Lung (tissue), 12 donors: ENCODE data around the gene ENDOV. TPM values are rescaled to one million over a fixed set of nuclear protein-coding genes. Genes with fewer than 3 reads are reported as not detected.

Source experiments
- ATAC-seq: fragments of 200-7000 bp; cut with Tn5 transposase; one replicate; pipeline ENCODE4 v1.9.1; 2020; ENCODE audit warnings: moderate number of reproducible peaks; ENCODE audit not compliant: insufficient read depth, low FRiP score
- DNase-seq, 3 donors: peaks; one replicate each; pipeline ENCODE4 v3.0.0-alpha.2; 2013 to 2017
- H3K27ac ChIP-seq, 2 donors: one replicate each; pipeline ENCODE4 v1.5.1; 2013; ENCODE audit warnings: mild to moderate bottlenecking in 2 of 2, moderate library complexity in 2 of 2, control low read depth in 1 of 2, inconsistent platforms in 1 of 2, low read depth in 1 of 2, low read length in 1 of 2
- H3K27me3 ChIP-seq, 3 donors: one replicate each; pipeline ENCODE4 v1.5.1; 2013; ENCODE audit warnings: low read length in 2 of 3; ENCODE audit not compliant: control insufficient read depth in 3 of 3, insufficient read depth in 3 of 3
- H3K36me3 ChIP-seq, 4 donors: one replicate each; pipeline ENCODE4 v1.5.1; 2013; ENCODE audit warnings: low read length in 4 of 4, mild to moderate bottlenecking in 1 of 4, moderate library complexity in 1 of 4; ENCODE audit not compliant: control insufficient read depth in 4 of 4, insufficient read depth in 4 of 4
- H3K4me1 ChIP-seq, 5 donors: one replicate each; pipeline ENCODE4 v1.5.1; 2013; ENCODE audit warnings: low read length in 5 of 5, mild to moderate bottlenecking in 2 of 5, moderate library complexity in 1 of 5; ENCODE audit not compliant: control insufficient read depth in 5 of 5, insufficient read depth in 5 of 5
- H3K4me3 ChIP-seq: one replicate; pipeline ENCODE4 v1.5.1; 2013; ENCODE audit warnings: mild to moderate bottlenecking, control low read depth, moderate library complexity
- H3K9ac ChIP-seq, 2 donors: one replicate each; pipeline ENCODE4 v1.5.1; 2013; ENCODE audit warnings: low read length in 2 of 2, control low read depth in 1 of 2; ENCODE audit not compliant: insufficient read depth in 1 of 2
- H3K9me3 ChIP-seq, 4 donors: one replicate each; pipeline ENCODE4 v1.5.1; 2013; ENCODE audit warnings: low read length in 3 of 4, mild to moderate bottlenecking in 1 of 4, moderate library complexity in 1 of 4; ENCODE audit not compliant: control insufficient read depth in 4 of 4, insufficient read depth in 3 of 4
- WGBS, 2 donors: extraction: QIAGEN DNeasy Blood & Tissue Kit; methylation state at CpG; one replicate each; pipeline ENCODE4 v1.1.7; 2013; 5-methylcytosine and 5-hydroxymethylcytosine counted together
- polyA plus RNA-seq, 2 donors: library from polyadenylated mRNA; stranded (reverse); fragments of 200-250 nt; gene quantifications; one replicate each; pipeline ENCODE4 v1.2.1, GENCODE V29; 2013
- total RNA-seq, 2 donors: library from RNA; depleted of rRNA in 1 of 2; stranded (reverse); fragments of >200 nt in 1 of 2; gene quantifications; one replicate each; pipeline ENCODE4 v1.2.1, GENCODE V29; 2014 to 2021
- TF ChIP-seq, protein P1 (sequence below): IDR thresholded peaks from 2 replicates; pipeline ENCODE4 v1.5.1; 2012; ENCODE audit warnings: mild to moderate bottlenecking; ENCODE audit errors: control extremely low read depth, extremely low read depth
- donor health status: control.
- donor health status: control.
- donor health status: Bipolar disorder and iron deficiency.
- donor health status: healthy.
- donor health status: DM: yes; HTN: yes; CAD: no.

ENDOV gene
- total and polyA plus RNA-seq, 4 donors, result 11.8 to 28.8 (median 22.4) TPM

DNA sequence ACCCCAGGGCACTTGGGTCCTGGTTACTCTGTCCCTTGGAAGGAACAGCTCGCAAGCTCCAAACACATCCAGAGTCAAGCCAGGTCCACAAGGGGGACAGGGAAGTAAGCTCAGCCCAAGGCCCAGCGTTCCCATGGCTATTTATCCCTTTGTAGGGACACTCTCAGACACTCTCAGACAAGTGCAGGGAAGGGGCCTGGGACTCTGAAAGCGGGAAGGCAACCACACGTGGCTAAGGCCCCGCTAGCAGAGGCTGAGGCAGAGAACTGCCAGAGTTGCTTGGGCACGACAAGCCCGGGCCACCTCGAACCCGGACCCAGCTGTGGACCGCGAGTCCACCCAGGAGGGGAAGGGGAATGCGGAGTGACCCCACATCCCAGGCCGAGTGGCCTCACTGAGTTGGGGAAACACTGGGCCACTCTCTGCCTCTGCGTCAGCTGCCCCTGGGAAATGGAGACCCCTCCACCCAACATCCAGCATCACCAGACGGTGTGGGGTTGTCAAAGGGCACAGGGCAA, 51.3 kb downstream of the ENDOV start:
- Histone ChIP-seq H3K27me3 (peaks cover 0 to 58% (median 25%) of the 10 kb centered on the region in 3 donors), H3K36me3 (no peaks in the 10 kb centered on the region), H3K9ac (no peak overlapping the region), H3K4me3 (no peak overlapping the region), H3K9me3 (peaks cover 0 to 7% (median 0%) of the 10 kb centered on the region in 4 donors), H3K4me1 (no peaks in the 10 kb centered on the region), H3K27ac (no peak overlapping the region)
- WGBS, 2 donors, result 76 to 77% methylated on average over 9 to 15 of the region's 15 CpGs
- ATAC-seq (no peak), DNase-seq (no peak)
- TF ChIP-seq, protein P1, sequence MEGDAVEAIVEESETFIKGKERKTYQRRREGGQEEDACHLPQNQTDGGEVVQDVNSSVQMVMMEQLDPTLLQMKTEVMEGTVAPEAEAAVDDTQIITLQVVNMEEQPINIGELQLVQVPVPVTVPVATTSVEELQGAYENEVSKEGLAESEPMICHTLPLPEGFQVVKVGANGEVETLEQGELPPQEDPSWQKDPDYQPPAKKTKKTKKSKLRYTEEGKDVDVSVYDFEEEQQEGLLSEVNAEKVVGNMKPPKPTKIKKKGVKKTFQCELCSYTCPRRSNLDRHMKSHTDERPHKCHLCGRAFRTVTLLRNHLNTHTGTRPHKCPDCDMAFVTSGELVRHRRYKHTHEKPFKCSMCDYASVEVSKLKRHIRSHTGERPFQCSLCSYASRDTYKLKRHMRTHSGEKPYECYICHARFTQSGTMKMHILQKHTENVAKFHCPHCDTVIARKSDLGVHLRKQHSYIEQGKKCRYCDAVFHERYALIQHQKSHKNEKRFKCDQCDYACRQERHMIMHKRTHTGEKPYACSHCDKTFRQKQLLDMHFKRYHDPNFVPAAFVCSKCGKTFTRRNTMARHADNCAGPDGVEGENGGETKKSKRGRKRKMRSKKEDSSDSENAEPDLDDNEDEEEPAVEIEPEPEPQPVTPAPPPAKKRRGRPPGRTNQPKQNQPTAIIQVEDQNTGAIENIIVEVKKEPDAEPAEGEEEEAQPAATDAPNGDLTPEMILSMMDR, result no peak

DNA sequence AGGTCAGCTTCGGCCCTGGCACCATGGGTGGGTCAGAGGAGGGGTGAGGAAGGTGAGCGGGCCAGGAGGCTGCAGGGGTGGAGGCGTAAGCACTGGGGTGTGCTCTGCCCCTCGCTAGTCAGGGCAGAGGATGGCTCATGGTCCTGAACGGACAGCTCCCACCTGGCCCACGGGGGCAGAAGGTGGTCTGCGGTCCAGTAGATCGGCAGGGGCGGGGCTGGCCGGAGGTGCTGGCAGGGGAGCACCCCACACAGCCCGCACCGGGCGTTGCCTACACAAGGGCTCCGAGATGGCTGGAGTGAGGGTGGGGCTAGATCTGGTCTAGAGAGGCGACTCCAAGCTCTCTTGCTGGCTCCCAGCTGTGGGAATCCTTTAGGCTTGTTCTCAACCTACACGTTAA, 53.3 kb downstream of the ENDOV start:
- TF ChIP-seq, protein P1, result no peak
- peaks cover 0 to 7% (median 0%) of the 10 kb centered on the region in 4 donors for H3K9me3 ChIP-seq
- ATAC-seq, result no peak
- no peak for DNase-seq
- 17 to 23% methylated on average over 14 to 16 of the region's 16 CpGs for WGBS, 2 donors
- H3K27me3 ChIP-seq, result peaks cover 0 to 68% (median 37%) of the 10 kb centered on the region in 3 donors
- no peaks in the 10 kb centered on the region for H3K4me1 ChIP-seq
- H3K9ac ChIP-seq, result no peak overlapping the region
- H3K27ac ChIP-seq, result no peak overlapping the region
- no peak overlapping the region for H3K4me3 ChIP-seq
- H3K36me3 ChIP-seq, result no peaks in the 10 kb centered on the region

DNA sequence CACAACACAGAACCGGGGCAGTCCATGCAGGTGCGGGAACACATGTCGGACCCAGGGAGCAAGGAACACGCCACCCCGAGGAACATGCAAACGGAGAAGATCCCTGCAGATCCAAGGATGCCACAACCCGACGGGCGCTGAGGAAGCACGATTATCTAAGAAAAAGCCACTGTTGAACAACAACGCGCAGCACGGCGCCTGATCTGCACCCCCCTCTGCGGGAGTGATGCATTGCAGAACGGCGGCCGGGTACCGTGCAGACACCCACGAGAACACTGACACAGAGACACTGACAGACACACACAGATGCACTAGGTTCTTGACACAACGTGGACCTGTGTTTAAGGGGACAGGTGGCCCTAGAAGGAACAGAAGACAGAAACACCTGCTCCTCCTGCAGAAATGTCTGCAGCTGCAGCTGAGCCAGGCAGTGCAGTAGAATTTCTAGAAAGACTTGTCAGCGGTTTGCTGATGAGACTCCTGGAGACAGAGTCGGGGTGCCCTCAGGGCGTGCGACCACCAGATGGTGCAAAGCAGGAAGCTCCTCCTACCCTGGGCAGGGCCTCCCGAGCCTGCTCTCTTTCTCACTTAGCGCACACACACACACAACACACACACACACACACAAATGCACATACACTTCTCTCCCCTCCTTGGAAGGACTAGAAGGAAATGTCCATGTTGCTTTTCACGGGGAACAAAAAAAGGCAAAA, 54.0 kb downstream of the ENDOV start:
- Histone ChIP-seq H3K9ac (no peak overlapping the region), H3K4me3 (no peak overlapping the region), H3K9me3 (peaks cover 0 to 7% (median 0%) of the 10 kb centered on the region in 4 donors), H3K27me3 (peaks cover 0 to 72% (median 42%) of the 10 kb centered on the region in 3 donors), H3K36me3 (no peaks in the 10 kb centered on the region), H3K27ac (no peak overlapping the region), H3K4me1 (no peaks in the 10 kb centered on the region)
- no peak for ATAC-seq
- TF ChIP-seq, protein P1, result no peak
- DNase-seq, result no peak
- WGBS, 2 donors, result 68 to 70% methylated on average over 28 of the region's 28 CpGs
